ENCODE measurements around the gene NAA15.

The NAA15 gene

GRCh38 chr4:139286186-139286698 lies 15.1 kb upstream of the NAA15 start (continued):
- TF ChIP-seq, protein P1, sequence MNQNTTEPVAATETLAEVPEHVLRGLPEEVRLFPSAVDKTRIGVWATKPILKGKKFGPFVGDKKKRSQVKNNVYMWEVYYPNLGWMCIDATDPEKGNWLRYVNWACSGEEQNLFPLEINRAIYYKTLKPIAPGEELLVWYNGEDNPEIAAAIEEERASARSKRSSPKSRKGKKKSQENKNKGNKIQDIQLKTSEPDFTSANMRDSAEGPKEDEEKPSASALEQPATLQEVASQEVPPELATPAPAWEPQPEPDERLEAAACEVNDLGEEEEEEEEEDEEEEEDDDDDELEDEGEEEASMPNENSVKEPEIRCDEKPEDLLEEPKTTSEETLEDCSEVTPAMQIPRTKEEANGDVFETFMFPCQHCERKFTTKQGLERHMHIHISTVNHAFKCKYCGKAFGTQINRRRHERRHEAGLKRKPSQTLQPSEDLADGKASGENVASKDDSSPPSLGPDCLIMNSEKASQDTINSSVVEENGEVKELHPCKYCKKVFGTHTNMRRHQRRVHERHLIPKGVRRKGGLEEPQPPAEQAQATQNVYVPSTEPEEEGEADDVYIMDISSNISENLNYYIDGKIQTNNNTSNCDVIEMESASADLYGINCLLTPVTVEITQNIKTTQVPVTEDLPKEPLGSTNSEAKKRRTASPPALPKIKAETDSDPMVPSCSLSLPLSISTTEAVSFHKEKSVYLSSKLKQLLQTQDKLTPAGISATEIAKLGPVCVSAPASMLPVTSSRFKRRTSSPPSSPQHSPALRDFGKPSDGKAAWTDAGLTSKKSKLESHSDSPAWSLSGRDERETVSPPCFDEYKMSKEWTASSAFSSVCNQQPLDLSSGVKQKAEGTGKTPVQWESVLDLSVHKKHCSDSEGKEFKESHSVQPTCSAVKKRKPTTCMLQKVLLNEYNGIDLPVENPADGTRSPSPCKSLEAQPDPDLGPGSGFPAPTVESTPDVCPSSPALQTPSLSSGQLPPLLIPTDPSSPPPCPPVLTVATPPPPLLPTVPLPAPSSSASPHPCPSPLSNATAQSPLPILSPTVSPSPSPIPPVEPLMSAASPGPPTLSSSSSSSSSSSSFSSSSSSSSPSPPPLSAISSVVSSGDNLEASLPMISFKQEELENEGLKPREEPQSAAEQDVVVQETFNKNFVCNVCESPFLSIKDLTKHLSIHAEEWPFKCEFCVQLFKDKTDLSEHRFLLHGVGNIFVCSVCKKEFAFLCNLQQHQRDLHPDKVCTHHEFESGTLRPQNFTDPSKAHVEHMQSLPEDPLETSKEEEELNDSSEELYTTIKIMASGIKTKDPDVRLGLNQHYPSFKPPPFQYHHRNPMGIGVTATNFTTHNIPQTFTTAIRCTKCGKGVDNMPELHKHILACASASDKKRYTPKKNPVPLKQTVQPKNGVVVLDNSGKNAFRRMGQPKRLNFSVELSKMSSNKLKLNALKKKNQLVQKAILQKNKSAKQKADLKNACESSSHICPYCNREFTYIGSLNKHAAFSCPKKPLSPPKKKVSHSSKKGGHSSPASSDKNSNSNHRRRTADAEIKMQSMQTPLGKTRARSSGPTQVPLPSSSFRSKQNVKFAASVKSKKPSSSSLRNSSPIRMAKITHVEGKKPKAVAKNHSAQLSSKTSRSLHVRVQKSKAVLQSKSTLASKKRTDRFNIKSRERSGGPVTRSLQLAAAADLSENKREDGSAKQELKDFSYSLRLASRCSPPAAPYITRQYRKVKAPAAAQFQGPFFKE (tag by site-specific recombination; IDR thresholded peaks at IDR 0.05; ENCODE audit: borderline replicate concordance): no peak
- TF ChIP-seq ZNF341 (tag by site-specific recombination; IDR thresholded peaks at IDR 0.05; ENCODE audit: low read depth) (no peak), ZNF837 (tag by site-specific recombination; IDR thresholded peaks at IDR 0.05) (no peak)

DNA sequence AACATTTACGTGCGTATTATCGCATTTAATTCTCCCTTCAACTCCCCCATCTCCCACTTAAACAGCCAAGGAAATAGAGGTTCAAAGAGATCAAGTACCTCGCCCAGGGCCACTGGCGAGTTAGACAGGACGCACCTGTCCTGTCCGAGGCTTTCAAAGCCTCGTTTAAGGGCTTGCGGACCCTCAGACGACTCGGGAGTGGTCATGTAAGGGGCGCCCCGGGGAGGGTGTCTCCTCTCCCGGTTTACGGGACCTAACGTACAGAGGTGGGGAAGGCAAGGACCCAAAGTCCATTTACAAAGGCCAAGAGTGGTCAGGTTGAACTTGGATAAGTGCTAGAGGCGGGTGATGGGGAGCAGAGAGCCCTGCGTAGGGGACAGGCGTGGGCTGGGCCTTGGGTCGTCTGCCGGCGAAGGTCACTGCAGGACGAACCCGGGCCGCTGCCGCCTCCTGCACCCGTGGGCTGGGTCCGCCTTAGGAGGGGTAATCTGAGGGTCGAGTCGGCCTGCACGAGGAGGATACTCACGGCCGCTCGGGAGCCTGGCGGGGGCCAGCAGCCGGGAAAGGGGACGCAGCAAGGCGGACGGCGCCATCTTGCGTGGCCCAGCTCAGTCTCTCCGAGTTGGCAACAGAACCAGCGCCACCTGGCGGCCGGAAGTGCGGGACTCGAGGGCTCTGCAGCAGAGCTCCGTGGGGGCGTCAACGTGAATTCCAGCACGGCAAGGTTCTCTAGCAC lies 5.9 kb upstream of the NAA15 start:
- ChIA-PET CTCF (interaction anchor here (0.6 to 3.3 kb wide), 22 partner anchors 11 to 1074 kb away, joined by 3 to 16 read pairs (median 3); partner anchors contain the start of gene MGARP), POLR2A (interaction anchor here (1.1 to 2.2 kb wide), 2 partner anchors 118 to 119 kb away, joined by 5 to 6 read pairs; partner anchors contain the start of gene ELF2)
- H3K4me1 ChIP-seq (ENCODE audit: control insufficient read depth, insufficient read depth, low read length): no peaks in the 10 kb centered on the region
- H3K4me3 ChIP-seq (ENCODE audit: low read depth, low read length): peak overlapping the region; percentile 86
- peak overlapping the region; percentile 71 for H3K27ac ChIP-seq (ENCODE audit: extremely low read depth, low read depth, low read length)
- H3K36me3 ChIP-seq (ENCODE audit: control insufficient read depth in 2 of 2, insufficient read depth in 1 of 2, low read length in 2 of 2): peaks cover 18 to 32% of the 10 kb centered on the region in 2 experiments; a peak in 2 of 3 replicates
- H3K9me3 ChIP-seq (ENCODE audit: control insufficient read depth, insufficient read depth, low read depth, low read length): no peaks in the 10 kb centered on the region
- TF ChIP-seq ZNF366 (tag by site-specific recombination; conservative IDR thresholded peaks at IDR 0.05) (peak; percentile 30; the same call in 1 of the 2 replicates), ZNF223 (tag by site-specific recombination; IDR thresholded peaks at IDR 0.05) (peak; percentile 51), ZNF510 (tag by site-specific recombination; IDR thresholded peaks at IDR 0.05; ENCODE audit: insufficient replicate concordance) (no peak), ZNF133 (tag by site-specific recombination; IDR thresholded peaks at IDR 0.05) (no peak), ZNF114 (tag by site-specific recombination; IDR thresholded peaks at IDR 0.05) (no peak), ZNF610 (tag by site-specific recombination; IDR thresholded peaks at IDR 0.05; ENCODE audit: borderline replicate concordance) (no peak), ZNF830 (tag by site-specific recombination; IDR thresholded peaks at IDR 0.05; ENCODE audit: low read depth) (no peak), ZNF140 (tag by site-specific recombination; IDR thresholded peaks at IDR 0.05) (no peak), REPIN1 (tag by site-specific recombination; IDR thresholded peaks at IDR 0.05; ENCODE audit: low read depth) (0 out of 2 replicates have a peak, but pooled peaks have one; percentile 41), ZNF843 (tag by site-specific recombination; IDR thresholded peaks at IDR 0.05) (0 out of 2 replicates have a peak, but pooled peaks have one; percentile 27), SP3 (tag by site-specific recombination; IDR thresholded peaks at IDR 0.05) (0 out of 2 replicates have a peak, but pooled peaks have one; percentile 16), YY2 (tag by site-specific recombination; IDR thresholded peaks at IDR 0.05) (peak; percentile 76), GLIS1 (tag by site-specific recombination; IDR thresholded peaks at IDR 0.05) (peak; percentile 55; the same call in 1 of the 2 replicates), ZNF660 (tag by site-specific recombination; IDR thresholded peaks at IDR 0.05) (peak; percentile 76), ZNF335 (tag by site-specific recombination; conservative IDR thresholded peaks at IDR 0.05) (peak; percentile 79), ZBTB20 (tag by site-specific recombination; IDR thresholded peaks at IDR 0.05) (peak; percentile 91; the same call in 1 of the 2 replicates), ZNF501 (tag by site-specific recombination; IDR thresholded peaks at IDR 0.05) (peak; percentile 96), KLF1 (tag by site-specific recombination; IDR thresholded peaks at IDR 0.05) (no peak; the same call in 1 of the 2 replicates), KLF16 (tag by site-specific recombination; IDR thresholded peaks at IDR 0.05) (peak; percentile 74)
- TF ChIP-seq, protein P2, sequence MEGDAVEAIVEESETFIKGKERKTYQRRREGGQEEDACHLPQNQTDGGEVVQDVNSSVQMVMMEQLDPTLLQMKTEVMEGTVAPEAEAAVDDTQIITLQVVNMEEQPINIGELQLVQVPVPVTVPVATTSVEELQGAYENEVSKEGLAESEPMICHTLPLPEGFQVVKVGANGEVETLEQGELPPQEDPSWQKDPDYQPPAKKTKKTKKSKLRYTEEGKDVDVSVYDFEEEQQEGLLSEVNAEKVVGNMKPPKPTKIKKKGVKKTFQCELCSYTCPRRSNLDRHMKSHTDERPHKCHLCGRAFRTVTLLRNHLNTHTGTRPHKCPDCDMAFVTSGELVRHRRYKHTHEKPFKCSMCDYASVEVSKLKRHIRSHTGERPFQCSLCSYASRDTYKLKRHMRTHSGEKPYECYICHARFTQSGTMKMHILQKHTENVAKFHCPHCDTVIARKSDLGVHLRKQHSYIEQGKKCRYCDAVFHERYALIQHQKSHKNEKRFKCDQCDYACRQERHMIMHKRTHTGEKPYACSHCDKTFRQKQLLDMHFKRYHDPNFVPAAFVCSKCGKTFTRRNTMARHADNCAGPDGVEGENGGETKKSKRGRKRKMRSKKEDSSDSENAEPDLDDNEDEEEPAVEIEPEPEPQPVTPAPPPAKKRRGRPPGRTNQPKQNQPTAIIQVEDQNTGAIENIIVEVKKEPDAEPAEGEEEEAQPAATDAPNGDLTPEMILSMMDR (tag by site-specific recombination; IDR thresholded peaks at IDR 0.05): peak; percentile 97
- TF ChIP-seq, protein P3, sequence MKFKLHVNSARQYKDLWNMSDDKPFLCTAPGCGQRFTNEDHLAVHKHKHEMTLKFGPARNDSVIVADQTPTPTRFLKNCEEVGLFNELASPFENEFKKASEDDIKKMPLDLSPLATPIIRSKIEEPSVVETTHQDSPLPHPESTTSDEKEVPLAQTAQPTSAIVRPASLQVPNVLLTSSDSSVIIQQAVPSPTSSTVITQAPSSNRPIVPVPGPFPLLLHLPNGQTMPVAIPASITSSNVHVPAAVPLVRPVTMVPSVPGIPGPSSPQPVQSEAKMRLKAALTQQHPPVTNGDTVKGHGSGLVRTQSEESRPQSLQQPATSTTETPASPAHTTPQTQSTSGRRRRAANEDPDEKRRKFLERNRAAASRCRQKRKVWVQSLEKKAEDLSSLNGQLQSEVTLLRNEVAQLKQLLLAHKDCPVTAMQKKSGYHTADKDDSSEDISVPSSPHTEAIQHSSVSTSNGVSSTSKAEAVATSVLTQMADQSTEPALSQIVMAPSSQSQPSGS (tag by site-specific recombination; IDR thresholded peaks at IDR 0.05; ENCODE audit: low read depth): no peak
- TF ChIP-seq, protein P4, sequence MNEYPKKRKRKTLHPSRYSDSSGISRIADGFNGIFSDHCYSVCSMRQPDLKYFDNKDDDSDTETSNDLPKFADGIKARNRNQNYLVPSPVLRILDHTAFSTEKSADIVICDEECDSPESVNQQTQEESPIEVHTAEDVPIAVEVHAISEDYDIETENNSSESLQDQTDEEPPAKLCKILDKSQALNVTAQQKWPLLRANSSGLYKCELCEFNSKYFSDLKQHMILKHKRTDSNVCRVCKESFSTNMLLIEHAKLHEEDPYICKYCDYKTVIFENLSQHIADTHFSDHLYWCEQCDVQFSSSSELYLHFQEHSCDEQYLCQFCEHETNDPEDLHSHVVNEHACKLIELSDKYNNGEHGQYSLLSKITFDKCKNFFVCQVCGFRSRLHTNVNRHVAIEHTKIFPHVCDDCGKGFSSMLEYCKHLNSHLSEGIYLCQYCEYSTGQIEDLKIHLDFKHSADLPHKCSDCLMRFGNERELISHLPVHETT (tag by site-specific recombination; IDR thresholded peaks at IDR 0.05): 0 out of 2 replicates have a peak, but pooled peaks have one; percentile 70
